SK-N-SH treated with all-trans-retinoic acid at 6 μM for 48 hours (cell line): ENCODE results near the gene CLEC16A.
"Not testable (repeated sequence)": the region's sequence is repeated elsewhere in the genome, so short reads cannot be mapped to it uniquely, and the experiment has no call there.

Experiments
- ATAC-seq: fragments of 200-7000 bp; cut with Tn5 transposase; 3 replicates; pipeline ENCODE4 v1.9.1; 2020; ENCODE audit warnings: mild to moderate bottlenecking, moderate library complexity
- ARNTL ChIP-seq: fragments of 450-650 bp; formaldehyde crosslinking; IDR thresholded peaks from 2 replicates; pipeline ENCODE4 v1.5.0; 2020; ENCODE audit warnings: low read depth, mild to moderate bottlenecking, moderate library complexity, borderline replicate concordance
- BACH2 ChIP-seq: fragments of 250-450 bp; sonication (Bioruptor Pico); IDR thresholded peaks from 2 replicates; pipeline ENCODE4 v1.9.0; 2021; ENCODE audit warnings: mild to moderate bottlenecking, borderline replicate concordance
- CSDC2 ChIP-seq: fragments of 250-450 bp; sonication (Bioruptor Pico); IDR thresholded peaks from 2 replicates; pipeline ENCODE4 v1.5.0; 2020; ENCODE audit warnings: mild to moderate bottlenecking, moderate library complexity
- ESRRG ChIP-seq: fragments of 250-450 bp; sonication (Bioruptor Pico); IDR thresholded peaks from 2 replicates; pipeline ENCODE4 v1.6.1; 2021; ENCODE audit warnings: mild to moderate bottlenecking
- ISL1 ChIP-seq: fragments of 250-450 bp; sonication (Bioruptor Pico); IDR thresholded peaks from 2 replicates; pipeline ENCODE4 v2.1.2; 2022; ENCODE audit warnings: mild to moderate bottlenecking, moderate library complexity
- PPARA ChIP-seq: fragments of 250-450 bp; sonication (Bioruptor Pico); IDR thresholded peaks from 2 replicates; pipeline ENCODE4 v1.5.0; 2020; ENCODE audit warnings: mild to moderate bottlenecking, borderline replicate concordance
- RARB ChIP-seq: fragments of 250-450 bp; sonication (Bioruptor Pico); IDR thresholded peaks from 2 replicates; pipeline ENCODE4 v1.8.0; 2021; ENCODE audit warnings: mild to moderate bottlenecking, moderate library complexity
- SNAI2 ChIP-seq: fragments of 250-450 bp; sonication (Bioruptor Pico); IDR thresholded peaks from 2 replicates; pipeline ENCODE4 v1.5.0; 2020; ENCODE audit warnings: mild to moderate bottlenecking, moderate library complexity
- TCF4 ChIP-seq: fragments of 250-450 bp; sonication (Bioruptor Pico); IDR thresholded peaks from 2 replicates; pipeline ENCODE4 v1.8.0; 2021; ENCODE audit warnings: mild to moderate bottlenecking, moderate library complexity, borderline replicate concordance
- TOX ChIP-seq: fragments of 250-450 bp; sonication (Bioruptor Pico); IDR thresholded peaks from 2 replicates; pipeline ENCODE4 v1.8.0; 2021; ENCODE audit warnings: mild to moderate bottlenecking, moderate library complexity, borderline replicate concordance
- ZC3H10 ChIP-seq: fragments of 250-450 bp; sonication (Bioruptor Pico); IDR thresholded peaks from 2 replicates; pipeline ENCODE4 v1.5.1; 2021; ENCODE audit warnings: mild to moderate bottlenecking, moderate library complexity
- ZFP3 ChIP-seq: fragments of 250-450 bp; sonication (Bioruptor Pico); IDR thresholded peaks from 2 replicates; pipeline ENCODE4 v1.5.0; 2020; ENCODE audit warnings: mild to moderate bottlenecking, moderate library complexity
- ZFP30 ChIP-seq: fragments of 450-650 bp; formaldehyde crosslinking; IDR thresholded peaks from 2 replicates; pipeline ENCODE4 v1.5.0; 2022; ENCODE audit warnings: mild to moderate bottlenecking, moderate library complexity
- ZNF565 ChIP-seq: fragments of 450-650 bp; formaldehyde crosslinking; conservative IDR thresholded peaks from 2 replicates; pipeline ENCODE4 v1.5.0; 2020; ENCODE audit warnings: low read depth, mild to moderate bottlenecking, moderate library complexity
- ZNF70 ChIP-seq: fragments of 450-650 bp; formaldehyde crosslinking; IDR thresholded peaks from 2 replicates; pipeline ENCODE4 v1.5.0; 2020; ENCODE audit warnings: mild to moderate bottlenecking, moderate library complexity
- ZNF8 ChIP-seq: fragments of 450-650 bp; formaldehyde crosslinking; IDR thresholded peaks from 2 replicates; pipeline ENCODE4 v1.5.0; 2020; ENCODE audit warnings: mild to moderate bottlenecking, moderate library complexity
- TF ChIP-seq, protein P1 (sequence below): fragments of 250-450 bp; sonication (Bioruptor Pico); IDR thresholded peaks from 2 replicates; pipeline ENCODE4 v1.5.1; 2021; ENCODE audit warnings: mild to moderate bottlenecking, moderate library complexity
- TF ChIP-seq, protein P2 (sequence below): fragments of 250-450 bp; sonication (Bioruptor Pico); IDR thresholded peaks from 2 replicates; pipeline ENCODE4 v1.8.0; 2020; ENCODE audit warnings: mild to moderate bottlenecking, moderate library complexity, borderline replicate concordance
- TF ChIP-seq, protein P3 (sequence below): fragments of 250-450 bp; sonication (Bioruptor Pico); IDR thresholded peaks from 2 replicates; pipeline ENCODE4 v1.5.0; 2020; ENCODE audit warnings: mild to moderate bottlenecking, moderate library complexity

CLEC16A gene

DNA sequence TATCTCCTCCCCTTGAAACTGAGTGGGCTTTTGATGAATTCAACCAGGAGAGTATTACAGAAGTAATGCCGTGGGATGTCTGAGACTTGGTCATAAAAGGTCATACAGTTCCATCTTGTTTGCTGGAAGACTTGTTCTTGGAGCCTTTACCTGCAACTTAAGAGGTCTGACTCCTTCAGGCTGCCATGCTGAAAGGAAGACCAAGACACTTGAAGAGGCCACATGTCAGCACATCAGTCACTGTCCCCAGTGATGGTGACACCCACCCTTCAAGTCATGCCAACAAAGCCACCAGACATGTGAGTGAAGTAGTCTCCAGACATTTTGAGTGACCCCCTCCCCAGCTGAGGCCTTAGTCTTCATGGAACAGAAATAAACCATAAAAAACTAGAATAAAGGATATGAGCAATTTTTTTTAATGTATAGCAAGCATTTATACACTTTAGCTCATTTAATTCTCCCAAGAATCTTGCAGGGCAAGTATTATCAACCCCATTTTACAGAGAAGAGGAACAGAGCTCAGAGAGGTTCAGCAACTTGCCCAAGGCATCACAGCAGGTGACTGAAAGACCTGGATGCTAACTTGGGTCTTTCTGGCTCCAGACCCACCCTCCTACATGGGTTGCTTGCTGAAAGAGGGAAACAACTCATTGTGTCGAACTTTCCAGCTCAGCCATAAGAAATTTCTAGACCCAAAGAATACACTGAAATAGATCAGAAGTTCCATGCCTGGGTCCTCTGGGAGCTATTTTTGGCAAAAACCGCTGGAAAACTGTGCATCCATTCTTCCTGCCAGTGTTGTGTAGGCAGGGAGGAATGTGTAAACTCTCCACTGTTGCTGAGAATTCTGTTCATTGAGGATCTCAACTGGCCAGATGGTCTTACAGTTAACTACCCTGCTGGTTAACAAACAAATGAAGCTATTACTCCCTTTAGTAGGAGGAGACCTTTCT, 273.6 kb downstream of the CLEC16A start:
- TF ChIP-seq CSDC2 (CRISPR knock-in tag) (no peak), ZNF8 (no peak), ISL1 (CRISPR knock-in tag) (no peak)
- ATAC-seq = no peak

DNA sequence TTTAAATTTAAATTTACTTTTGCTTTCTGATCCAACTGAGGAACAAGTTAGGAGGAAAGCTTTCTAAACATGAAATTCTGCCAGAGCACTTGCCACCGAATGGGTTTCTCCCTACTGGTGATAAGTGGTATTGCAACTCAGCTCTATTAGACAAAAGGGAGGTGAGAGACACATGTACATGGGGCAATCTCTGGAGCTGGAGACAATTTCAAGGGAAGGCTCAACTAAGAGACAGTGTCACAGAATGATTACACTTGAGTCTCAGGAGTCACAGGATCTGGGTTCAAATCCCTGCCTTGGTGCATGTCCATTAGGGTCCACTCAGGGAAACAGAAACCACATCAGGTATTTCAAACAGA, 274.2 kb downstream of the CLEC16A start:
- ATAC-seq = no peak
- TF ChIP-seq, protein P1, sequence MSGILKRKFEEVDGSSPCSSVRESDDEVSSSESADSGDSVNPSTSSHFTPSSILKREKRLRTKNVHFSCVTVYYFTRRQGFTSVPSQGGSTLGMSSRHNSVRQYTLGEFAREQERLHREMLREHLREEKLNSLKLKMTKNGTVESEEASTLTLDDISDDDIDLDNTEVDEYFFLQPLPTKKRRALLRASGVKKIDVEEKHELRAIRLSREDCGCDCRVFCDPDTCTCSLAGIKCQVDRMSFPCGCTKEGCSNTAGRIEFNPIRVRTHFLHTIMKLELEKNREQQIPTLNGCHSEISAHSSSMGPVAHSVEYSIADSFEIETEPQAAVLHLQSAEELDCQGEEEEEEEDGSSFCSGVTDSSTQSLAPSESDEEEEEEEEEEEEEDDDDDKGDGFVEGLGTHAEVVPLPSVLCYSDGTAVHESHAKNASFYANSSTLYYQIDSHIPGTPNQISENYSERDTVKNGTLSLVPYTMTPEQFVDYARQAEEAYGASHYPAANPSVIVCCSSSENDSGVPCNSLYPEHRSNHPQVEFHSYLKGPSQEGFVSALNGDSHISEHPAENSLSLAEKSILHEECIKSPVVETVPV (CRISPR knock-in tag) = no peak
- TF ChIP-seq, protein P2, sequence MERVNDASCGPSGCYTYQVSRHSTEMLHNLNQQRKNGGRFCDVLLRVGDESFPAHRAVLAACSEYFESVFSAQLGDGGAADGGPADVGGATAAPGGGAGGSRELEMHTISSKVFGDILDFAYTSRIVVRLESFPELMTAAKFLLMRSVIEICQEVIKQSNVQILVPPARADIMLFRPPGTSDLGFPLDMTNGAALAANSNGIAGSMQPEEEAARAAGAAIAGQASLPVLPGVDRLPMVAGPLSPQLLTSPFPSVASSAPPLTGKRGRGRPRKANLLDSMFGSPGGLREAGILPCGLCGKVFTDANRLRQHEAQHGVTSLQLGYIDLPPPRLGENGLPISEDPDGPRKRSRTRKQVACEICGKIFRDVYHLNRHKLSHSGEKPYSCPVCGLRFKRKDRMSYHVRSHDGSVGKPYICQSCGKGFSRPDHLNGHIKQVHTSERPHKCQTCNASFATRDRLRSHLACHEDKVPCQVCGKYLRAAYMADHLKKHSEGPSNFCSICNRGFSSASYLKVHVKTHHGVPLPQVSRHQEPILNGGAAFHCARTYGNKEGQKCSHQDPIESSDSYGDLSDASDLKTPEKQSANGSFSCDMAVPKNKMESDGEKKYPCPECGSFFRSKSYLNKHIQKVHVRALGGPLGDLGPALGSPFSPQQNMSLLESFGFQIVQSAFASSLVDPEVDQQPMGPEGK (CRISPR knock-in tag) = no peak
- TF ChIP-seq TCF4 (CRISPR knock-in tag) (no peak), RARB (CRISPR knock-in tag) (no peak), ZNF565 (no peak), PPARA (CRISPR knock-in tag) (no peak), ZNF70 (CRISPR knock-in tag) (no peak), ZFP3 (no peak), ZFP30 (CRISPR knock-in tag) (no peak), ISL1 (CRISPR knock-in tag) (no peak), ZC3H10 (no peak)

DNA sequence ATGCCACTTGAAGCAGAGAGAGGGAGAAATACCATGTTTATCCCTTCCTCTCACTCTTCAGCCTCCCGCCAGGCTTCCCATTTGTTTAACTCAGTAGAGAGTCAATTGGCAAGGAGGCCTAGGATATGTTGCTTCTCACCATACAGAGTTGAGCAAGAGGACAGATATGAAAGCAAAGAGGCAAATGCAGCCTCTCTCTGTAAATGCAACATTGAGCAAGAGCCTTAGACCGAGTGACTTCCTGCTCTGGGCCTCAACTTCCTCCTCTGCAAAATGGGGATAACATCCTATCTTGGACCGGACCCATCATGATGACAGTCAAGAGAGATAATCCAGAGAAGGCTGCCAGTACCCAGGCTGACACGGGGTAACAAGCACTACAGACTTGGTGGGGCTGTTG, 274.8 kb downstream of the CLEC16A start:
- no peak for ATAC-seq
- TF ChIP-seq ARNTL (CRISPR knock-in tag) = no peak
- no peak for TF ChIP-seq SNAI2 (CRISPR knock-in tag)
- no peak for TF ChIP-seq TOX
- TF ChIP-seq, protein P3, sequence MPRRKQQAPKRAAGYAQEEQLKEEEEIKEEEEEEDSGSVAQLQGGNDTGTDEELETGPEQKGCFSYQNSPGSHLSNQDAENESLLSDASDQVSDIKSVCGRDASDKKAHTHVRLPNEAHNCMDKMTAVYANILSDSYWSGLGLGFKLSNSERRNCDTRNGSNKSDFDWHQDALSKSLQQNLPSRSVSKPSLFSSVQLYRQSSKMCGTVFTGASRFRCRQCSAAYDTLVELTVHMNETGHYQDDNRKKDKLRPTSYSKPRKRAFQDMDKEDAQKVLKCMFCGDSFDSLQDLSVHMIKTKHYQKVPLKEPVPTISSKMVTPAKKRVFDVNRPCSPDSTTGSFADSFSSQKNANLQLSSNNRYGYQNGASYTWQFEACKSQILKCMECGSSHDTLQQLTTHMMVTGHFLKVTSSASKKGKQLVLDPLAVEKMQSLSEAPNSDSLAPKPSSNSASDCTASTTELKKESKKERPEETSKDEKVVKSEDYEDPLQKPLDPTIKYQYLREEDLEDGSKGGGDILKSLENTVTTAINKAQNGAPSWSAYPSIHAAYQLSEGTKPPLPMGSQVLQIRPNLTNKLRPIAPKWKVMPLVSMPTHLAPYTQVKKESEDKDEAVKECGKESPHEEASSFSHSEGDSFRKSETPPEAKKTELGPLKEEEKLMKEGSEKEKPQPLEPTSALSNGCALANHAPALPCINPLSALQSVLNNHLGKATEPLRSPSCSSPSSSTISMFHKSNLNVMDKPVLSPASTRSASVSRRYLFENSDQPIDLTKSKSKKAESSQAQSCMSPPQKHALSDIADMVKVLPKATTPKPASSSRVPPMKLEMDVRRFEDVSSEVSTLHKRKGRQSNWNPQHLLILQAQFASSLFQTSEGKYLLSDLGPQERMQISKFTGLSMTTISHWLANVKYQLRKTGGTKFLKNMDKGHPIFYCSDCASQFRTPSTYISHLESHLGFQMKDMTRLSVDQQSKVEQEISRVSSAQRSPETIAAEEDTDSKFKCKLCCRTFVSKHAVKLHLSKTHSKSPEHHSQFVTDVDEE (CRISPR knock-in tag) = no peak
- no peak for TF ChIP-seq ZNF565
- TF ChIP-seq, protein P2 (CRISPR knock-in tag) = no peak
- TF ChIP-seq ESRRG (CRISPR knock-in tag) = no peak
- no peak for TF ChIP-seq BACH2
- TF ChIP-seq CSDC2 (CRISPR knock-in tag) = no peak

DNA sequence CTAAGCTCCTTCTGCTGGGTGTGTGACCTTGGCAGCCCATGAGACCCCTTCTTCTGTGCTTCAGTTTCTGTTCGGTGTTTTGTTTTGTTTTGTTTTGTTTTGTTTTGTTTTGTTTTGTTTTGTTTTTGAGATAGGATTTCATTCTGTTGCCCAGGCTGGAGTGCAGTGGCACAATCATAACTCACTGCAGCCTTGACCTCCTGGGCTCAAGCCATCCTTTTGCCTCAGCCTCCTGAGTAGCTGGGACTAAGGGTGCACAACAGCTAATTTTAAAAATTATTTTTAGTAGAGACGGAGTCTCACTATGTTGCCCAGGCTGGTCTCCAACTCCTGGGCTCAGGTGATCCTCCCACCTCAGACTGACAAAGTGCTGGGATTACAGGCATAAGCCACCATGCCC, 276.1 kb downstream of the CLEC16A start:
- not testable (repeated sequence) for ATAC-seq
